NCI-H526 (cell line): ENCODE data around the gene ZNF334.

ENCODE experiments used
- DNase-seq, 2 experiments: peaks; one replicate each; lab custom pipeline; 2025; lab: John Stamatoyannopoulos, UW

The ZNF334 gene

DNA sequence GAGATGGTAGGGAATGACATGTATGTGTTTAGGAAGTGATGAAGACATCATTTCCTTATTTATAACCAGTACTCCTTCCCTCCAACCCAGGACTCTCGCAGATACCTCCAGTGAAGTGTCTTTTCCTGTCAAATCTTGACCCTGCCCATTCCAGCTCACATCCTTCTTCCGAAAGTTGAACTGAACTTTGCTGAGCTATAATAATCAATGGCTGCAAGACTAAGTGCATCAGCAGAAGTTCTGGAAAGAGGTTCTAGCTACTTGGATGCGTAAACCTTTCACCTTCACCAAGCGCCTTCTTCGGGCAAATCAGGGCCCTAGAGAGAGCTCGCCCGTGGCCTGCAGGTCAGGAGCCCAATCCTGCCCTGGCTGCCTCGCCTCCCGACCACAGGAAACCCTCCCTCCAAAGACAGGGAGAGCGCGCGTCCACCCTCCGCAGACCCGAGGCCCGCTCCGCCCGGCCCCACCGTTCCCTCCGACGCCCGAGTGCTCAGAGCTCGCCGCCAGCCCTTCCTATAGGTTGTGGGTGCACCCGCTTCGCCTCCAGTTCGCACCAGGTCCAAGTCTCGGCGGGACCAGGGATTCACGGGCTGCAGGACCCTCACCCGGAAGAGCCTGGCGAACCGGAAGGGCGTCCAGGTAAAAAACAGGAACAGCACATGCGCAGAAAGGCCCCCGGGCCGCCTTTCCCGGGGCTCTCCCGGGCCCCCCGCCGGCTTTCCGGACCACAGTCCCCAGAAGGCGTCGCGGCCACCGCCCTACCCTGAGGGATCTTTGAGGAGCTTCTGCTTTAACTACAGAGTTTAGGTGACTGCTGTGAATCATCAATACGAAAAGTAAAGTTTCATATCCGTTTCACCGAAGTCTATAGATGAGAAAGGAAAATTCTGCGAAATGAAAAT is at the start of gene ZNF334:
Gene ZNF334, minus strand, starts transcription at position 617 of the 902 bp plus-strand sequence. CDS start 1,457 bp downstream, outside the sequence.
- DNase-seq: peak; percentile 72 to 91

GRCh38 chr20:46562373-46563169 is 49.2 kb upstream of the ZNF334 start:
- peak; percentile 75 to 84 for DNase-seq

DNA sequence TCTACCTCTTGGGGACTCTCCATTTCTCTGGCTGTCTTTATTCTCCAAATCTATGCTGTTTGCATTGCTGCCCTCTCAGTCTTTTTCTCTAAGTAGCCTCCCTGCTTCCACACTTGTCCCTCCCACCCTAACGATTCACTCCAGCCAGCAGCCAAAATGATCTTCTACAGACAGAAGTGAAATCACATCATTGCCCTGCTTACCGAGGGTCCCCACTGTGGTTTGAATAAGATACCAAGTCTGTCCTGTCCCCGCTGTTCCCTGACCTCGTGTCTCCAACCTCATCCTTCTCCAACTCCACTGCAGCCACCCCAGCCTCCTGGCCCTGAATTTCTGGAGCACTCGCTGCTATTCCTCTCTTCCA is 48.6 kb upstream of the ZNF334 start:
- DNase-seq: no peak

GRCh38 chr20:46559685-46560440 is 46.5 kb upstream of the ZNF334 start:
- peak in 1 of 2 experiments; percentile 39 for DNase-seq

DNA sequence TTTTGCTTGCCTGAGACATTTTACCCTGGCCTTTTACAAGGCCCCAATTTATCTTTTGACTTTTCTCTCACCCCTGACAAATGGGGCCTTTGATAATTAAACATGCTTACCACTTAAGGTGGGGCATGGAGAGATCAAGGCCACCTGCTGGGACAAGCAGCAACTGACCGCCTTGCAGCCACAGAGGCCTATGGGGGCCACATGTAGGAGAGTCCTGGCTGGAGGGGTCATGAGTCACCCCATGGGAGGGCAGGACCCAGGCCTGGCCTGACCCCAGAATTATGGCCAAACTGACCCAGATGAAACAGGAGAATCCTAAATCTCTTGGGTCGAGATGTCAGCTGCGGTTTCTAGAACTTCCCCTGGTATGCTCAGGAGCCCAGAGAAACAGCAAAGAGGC is 45.6 kb upstream of the ZNF334 start:
- no peak for DNase-seq

GRCh38 chr20:46558511-46558959 is 45.2 kb upstream of the ZNF334 start:
- peak in 1 of 2 experiments; percentile 19 for DNase-seq

- no peak for DNase-seq
Observed at GRCh38 chr20:46557231-46557956, 44.0 kb upstream of the ZNF334 start.

DNA sequence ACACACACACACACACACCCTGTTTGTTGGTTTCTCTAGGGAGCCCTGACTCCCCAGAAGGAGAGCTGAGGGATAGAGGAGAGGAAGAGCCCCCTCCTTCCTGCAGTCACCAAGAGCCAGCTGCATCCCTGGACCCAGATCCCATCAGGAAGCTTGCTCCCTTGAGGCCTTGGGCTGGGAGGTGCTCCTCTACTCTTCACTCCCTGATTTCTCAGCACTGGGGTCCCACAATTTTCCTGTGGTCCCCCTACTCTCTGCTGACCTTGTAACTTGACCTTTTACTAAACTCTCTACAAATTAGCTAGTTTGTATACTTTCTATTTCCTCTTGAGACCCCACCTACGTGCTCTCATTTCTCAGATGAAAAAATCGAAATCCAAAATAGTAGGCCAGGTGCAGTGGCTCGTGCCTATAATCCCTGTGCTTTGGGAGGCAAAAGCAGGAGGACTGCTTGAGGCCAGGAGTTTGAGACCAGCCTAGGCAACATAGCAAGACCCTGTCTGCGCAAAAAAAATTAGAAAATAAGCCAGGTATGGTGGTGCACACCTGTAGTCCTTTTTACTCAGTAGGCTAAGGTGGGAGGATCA is 42.1 kb upstream of the ZNF334 start:
- no peak for DNase-seq

DNA sequence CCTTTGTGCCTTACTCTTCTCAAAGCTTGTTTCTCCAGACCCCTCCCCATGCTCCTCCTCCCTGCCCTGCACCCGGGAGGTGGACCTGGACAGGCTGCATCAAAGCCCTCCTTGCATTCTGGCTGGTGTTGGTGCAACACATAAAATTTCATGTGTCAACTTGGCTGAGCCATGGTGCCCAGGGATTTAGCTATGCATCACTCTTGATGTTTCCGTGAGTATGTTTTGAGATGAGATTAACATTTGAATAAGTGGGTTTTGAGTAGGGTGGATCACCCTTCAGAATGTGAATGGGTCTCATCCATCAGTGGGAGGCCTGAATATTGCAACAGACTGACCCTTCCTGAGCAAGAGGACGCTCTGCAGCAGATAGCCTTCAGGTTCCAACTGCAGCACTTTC is 41.5 kb upstream of the ZNF334 start:
- no peak for DNase-seq

GRCh38 chr20:46553926-46554325 is 40.6 kb upstream of the ZNF334 start:
- DNase-seq: no peak

GRCh38 chr20:46552460-46553420 is 39.4 kb upstream of the ZNF334 start:
- no peak for DNase-seq

DNA sequence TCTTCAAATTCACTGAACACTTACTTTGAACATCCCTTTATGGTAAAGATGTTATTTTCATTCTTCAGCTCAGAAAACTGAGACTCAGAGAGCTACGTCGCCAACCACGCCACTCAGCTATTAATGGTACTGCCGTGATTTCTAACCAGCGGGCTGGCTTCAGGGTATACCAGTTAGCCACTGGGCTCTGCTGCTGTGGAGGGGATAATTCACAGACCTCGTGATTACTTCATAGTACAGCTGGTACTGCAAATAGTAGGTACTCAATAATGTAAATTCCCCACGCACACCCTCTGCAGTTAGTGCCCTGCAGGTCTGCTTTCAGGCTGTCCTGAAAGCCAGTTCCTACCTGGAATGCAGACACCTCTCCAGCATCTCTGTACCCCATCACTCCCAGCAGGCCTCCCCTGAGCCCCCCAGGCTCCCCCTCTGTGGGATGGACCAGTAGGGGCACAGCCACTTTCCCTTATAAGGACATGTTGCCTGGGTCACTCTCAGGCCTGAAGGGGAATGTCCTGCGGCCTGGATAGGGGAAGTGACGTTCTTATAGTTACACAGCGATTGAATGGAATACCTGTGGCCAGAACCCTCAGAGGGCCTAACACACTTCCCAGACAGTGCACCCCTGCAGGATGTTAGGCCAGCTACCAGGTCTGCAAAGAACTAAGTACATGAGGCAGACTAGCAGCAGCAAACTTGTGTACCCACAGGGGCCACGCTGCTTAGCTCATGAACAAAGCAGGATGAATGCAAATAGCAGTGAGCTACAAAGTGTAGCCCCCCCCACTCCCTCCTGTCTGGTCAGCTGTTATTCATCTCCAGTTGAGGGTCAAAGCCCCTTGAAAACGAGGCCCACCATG is 38.4 kb upstream of the ZNF334 start:
- DNase-seq: no peak

DNA sequence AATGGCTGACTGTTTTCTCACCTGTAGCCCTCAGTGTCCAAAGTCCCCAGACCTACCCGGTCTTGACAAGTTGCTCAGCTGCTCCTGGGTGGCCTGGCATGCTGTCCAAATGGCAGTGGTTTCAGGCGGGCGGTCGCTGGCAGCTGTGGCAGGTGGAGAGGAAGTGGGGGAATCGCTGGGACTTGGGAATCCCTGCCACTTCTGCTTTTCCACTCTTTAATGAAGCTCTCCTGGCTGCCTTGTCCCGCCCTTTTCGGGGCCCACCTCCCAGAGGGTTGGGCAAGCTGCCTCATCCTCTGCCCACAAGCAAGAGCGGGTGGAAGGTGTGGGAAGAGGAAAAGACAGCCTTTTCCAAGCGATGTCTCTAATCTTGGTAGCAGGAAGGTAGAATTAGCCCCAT is 37.1 kb upstream of the ZNF334 start, which contains the start of gene OCSTAMP:
Gene OCSTAMP, minus strand, starts transcription at position 194 of the 400 bp plus-strand sequence. Its CDS starts 94 bp downstream, at position 100.
- DNase-seq: no peak

DNA sequence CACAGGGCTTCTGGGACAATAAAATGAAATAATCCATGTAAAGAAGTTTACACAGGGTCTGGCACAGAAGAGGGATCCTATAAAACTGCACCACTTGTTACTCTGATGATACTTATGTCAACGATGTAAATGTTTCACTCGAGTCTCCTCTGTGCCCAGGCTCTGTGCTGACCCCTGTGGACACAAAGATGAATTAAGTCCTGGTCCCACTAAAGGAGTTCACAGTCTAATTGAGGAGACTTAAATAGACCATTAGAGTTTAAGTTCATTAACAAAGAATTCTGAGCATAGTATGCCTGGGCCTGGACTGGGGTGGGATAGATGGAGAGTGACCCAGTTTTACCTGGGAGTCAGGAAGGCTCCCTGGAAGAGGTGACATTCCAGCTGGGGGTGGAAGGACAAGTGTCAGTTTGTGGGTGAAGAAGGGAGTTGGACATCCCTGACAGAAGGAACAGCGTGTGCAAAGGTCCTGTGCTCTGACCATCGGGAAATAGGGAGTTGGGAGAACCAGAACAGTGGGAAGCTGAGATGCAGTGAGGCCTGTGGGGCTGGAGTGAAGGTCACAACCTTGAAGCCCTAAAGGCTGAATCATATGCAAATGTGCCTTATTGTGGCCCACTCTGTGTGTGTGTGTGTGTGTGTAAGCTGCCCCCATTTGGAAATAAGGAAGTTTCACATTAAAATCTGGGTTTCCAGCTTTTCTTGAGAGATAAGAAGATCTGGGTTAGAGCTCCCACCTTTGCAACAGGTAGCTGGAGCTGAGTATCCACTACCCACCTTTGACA is 36.0 kb upstream of the ZNF334 start:
- no peak for DNase-seq

DNA sequence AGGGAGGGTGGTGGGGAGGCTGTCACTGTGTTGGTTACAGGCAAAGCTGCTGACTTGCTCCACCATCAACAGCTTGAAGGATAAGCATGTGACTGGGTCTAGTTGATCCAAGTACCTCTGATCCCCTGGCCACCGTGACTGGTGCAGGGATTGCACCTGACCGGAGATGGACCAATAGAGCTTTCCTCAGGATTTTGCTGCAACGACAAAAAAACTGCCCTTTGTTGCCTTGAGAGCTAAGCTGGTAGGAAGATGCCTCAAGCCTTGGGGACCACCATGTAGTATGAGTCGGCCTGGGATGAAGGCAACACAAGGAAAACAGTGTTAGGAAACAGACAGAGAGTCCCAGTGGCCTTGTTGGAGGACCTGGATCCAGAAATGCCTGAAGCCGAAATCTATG is 35.3 kb upstream of the ZNF334 start:
- no peak for DNase-seq

GRCh38 chr20:46547995-46548394 is 34.6 kb upstream of the ZNF334 start:
- DNase-seq: no peak

DNA sequence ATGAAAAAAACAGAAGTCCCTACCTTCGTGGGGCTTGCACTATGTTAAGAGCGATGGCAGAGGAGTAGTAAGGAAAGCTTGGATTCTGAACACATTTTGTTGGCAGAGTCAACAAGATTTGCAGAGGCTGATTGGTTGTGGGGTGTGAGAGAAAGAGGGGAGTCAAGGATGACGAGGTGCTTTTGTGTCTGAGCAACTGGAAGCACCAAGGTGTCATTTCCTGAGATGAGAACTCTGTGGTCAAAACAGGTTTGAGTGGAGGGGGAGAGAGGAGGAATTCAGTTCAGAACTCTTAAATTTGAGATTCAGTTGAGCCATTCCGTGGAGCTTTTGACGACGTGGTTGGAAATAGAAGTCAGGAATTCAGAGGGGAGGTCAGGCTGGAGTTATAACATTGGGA is 33.6 kb upstream of the ZNF334 start:
- no peak for DNase-seq

GRCh38 chr20:46546298-46546697 is 32.9 kb upstream of the ZNF334 start:
- DNase-seq: no peak
